Measurements from ENCODE around the gene SULT1E1.

DNA sequence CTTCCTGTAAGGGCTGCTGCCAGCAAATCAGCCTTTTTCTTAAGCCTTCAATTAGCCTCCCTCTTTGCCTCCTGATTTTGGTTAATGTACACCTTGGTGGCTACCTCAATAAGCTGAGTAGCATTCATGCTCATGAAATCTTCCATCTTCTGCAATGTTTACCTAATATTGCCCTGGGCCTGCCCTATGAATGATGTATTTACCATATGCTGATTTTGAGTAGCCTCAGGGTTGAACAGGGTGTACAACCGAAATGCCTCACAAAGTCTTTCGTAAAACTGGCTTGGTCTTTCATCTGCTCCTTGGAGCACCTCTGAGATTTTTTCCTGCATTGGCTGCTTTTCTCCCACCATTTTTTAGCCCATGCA lies 29.8 kb downstream of the SULT1E1 start:
- TF ChIP-seq, protein P1, sequence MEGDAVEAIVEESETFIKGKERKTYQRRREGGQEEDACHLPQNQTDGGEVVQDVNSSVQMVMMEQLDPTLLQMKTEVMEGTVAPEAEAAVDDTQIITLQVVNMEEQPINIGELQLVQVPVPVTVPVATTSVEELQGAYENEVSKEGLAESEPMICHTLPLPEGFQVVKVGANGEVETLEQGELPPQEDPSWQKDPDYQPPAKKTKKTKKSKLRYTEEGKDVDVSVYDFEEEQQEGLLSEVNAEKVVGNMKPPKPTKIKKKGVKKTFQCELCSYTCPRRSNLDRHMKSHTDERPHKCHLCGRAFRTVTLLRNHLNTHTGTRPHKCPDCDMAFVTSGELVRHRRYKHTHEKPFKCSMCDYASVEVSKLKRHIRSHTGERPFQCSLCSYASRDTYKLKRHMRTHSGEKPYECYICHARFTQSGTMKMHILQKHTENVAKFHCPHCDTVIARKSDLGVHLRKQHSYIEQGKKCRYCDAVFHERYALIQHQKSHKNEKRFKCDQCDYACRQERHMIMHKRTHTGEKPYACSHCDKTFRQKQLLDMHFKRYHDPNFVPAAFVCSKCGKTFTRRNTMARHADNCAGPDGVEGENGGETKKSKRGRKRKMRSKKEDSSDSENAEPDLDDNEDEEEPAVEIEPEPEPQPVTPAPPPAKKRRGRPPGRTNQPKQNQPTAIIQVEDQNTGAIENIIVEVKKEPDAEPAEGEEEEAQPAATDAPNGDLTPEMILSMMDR (conservative IDR thresholded peaks at IDR 0.05 in 1 of 2, IDR thresholded peaks at IDR 0.05 in 1 of 2; ENCODE audit: low read depth in 1 of 2, low read length in 2 of 2) = no peak
- TF ChIP-seq EZH2 (IDR thresholded peaks at IDR 0.05; ENCODE audit: low read length, missing control alignments) = no peak
